Activated CD4-positive, alpha-beta memory T cell treated with anti-CD3 and anti-CD28 coated beads for 36 hours (primary cell): ENCODE measurements around the gene GRAMD2B. TPM values are rescaled to one million over a fixed set of nuclear protein-coding genes. Genes with fewer than 3 reads are reported as not detected.
"Not testable (repeated sequence)": the region's sequence is repeated elsewhere in the genome, so short reads cannot be mapped to it uniquely, and the experiment has no call there.

Source experiments
- CTCF ChIA-PET: fragments of 350-600 bp; sonication (Branson Sonifier 250); formaldehyde crosslinking; loops from one replicate; lab custom pipeline; 2021; ENCODE audit warnings: antibody characterized with exemption, inconsistent platforms; lab: Charles Lee
- POLR2A ChIA-PET: fragments of 350-600 bp; sonication (Branson Sonifier 250); formaldehyde crosslinking; loops from one replicate; lab custom pipeline; 2021; ENCODE audit warnings: antibody characterized with exemption; lab: Charles Lee
- DNase-seq: peaks from one replicate; pipeline ENCODE4 v3.0.0-alpha.2; 2020
- H3K27ac Mint-ChIP-seq: one replicate; pipeline ENCODE4 v1.8.0; 2021; ENCODE audit warnings: mixed read lengths
- H3K27me3 Mint-ChIP-seq: one replicate; pipeline ENCODE4 v1.8.0; 2021; ENCODE audit warnings: mixed read lengths
- H3K36me3 Mint-ChIP-seq: one replicate; pipeline ENCODE4 v1.8.0; 2021; ENCODE audit warnings: mixed read lengths
- H3K4me1 Mint-ChIP-seq: one replicate; pipeline ENCODE4 v1.8.0; 2021; ENCODE audit warnings: low read depth, mixed read lengths
- H3K4me3 Mint-ChIP-seq: one replicate; pipeline ENCODE4 v1.8.0; 2021; ENCODE audit warnings: mild to moderate bottlenecking, mixed read lengths
- H3K9me3 Mint-ChIP-seq: one replicate; pipeline ENCODE4 v1.8.0; 2021; ENCODE audit warnings: mixed read lengths
- intact Hi-C: fragments of 100-400 bp; cut with micrococcal nuclease; formaldehyde crosslinking; loops from one replicate; pipeline ENCODE4 v1.15.1; 2023
- total RNA-seq, 2 experiments: library from RNA; stranded (reverse); gene quantifications; one replicate each; pipeline ENCODE4 v1.2.3, GENCODE V29; 2021

Gene GRAMD2B
- total RNA-seq, 2 experiments from 2014 or later: 9.9 to 10.4 TPM

- H3K36me3 Mint-ChIP-seq: peaks cover 25% of the 10 kb centered on the region
- intact Hi-C loops: no loop called here
- peaks cover 14% of the 10 kb centered on the region for H3K4me1 Mint-ChIP-seq
- H3K9me3 Mint-ChIP-seq: no peaks in the 10 kb centered on the region
- ChIA-PET POLR2A (no interaction called here), CTCF (no interaction called here)
- DNase-seq: no peak
- no peak overlapping the region for H3K27ac Mint-ChIP-seq
- no peaks in the 10 kb centered on the region for H3K27me3 Mint-ChIP-seq
- no peak overlapping the region for H3K4me3 Mint-ChIP-seq
These were observed 44.9 kb downstream of the GRAMD2B start for GRCh38 chr5:126468091-126468490.

GRCh38 chr5:126469536-126470316, 46.5 kb downstream of the GRAMD2B start:
- no peak overlapping the region for H3K27ac Mint-ChIP-seq
- ChIA-PET POLR2A (no interaction called here), CTCF (interaction anchor here (0.6 kb wide), 1 partner anchor 79 kb away, joined by 3 read pairs; no protein-coding TSS in a partner anchor)
- no peak overlapping the region for H3K4me3 Mint-ChIP-seq
- DNase-seq: no peak
- H3K27me3 Mint-ChIP-seq: no peaks in the 10 kb centered on the region
- peaks cover 30% of the 10 kb centered on the region for H3K36me3 Mint-ChIP-seq
- H3K4me1 Mint-ChIP-seq: peaks cover 5% of the 10 kb centered on the region
- H3K9me3 Mint-ChIP-seq: no peaks in the 10 kb centered on the region
- intact Hi-C loops: no loop called here

- CTCF ChIA-PET, H3K27me3 Mint-ChIP-seq, intact Hi-C loops, H3K4me1 Mint-ChIP-seq, POLR2A ChIA-PET, DNase-seq, H3K4me3 Mint-ChIP-seq, H3K27ac Mint-ChIP-seq, H3K9me3 Mint-ChIP-seq: not testable (repeated sequence)
- peaks cover 34% of the 10 kb centered on the region for H3K36me3 Mint-ChIP-seq
These were observed 47.3 kb downstream of the GRAMD2B start for GRCh38 chr5:126470529-126470928.

GRCh38 chr5:126471247-126471646, 48.0 kb downstream of the GRAMD2B start:
- no peak overlapping the region for H3K27ac Mint-ChIP-seq
- no peak for DNase-seq
- no peaks in the 10 kb centered on the region for H3K27me3 Mint-ChIP-seq
- H3K36me3 Mint-ChIP-seq: peaks cover 34% of the 10 kb centered on the region
- ChIA-PET POLR2A (no interaction called here), CTCF (no interaction called here)
- intact Hi-C loops: no loop called here
- H3K4me1 Mint-ChIP-seq: peaks cover 5% of the 10 kb centered on the region
- H3K4me3 Mint-ChIP-seq: no peak overlapping the region
- no peaks in the 10 kb centered on the region for H3K9me3 Mint-ChIP-seq

GRCh38 chr5:126471875-126472537, 48.8 kb downstream of the GRAMD2B start:
- ChIA-PET CTCF (no interaction called here), POLR2A (no interaction called here)
- no peaks in the 10 kb centered on the region for H3K27me3 Mint-ChIP-seq
- peaks cover 5% of the 10 kb centered on the region for H3K4me1 Mint-ChIP-seq
- H3K9me3 Mint-ChIP-seq: no peaks in the 10 kb centered on the region
- H3K36me3 Mint-ChIP-seq: peaks cover 32% of the 10 kb centered on the region
- DNase-seq: no peak
- H3K4me3 Mint-ChIP-seq: no peak overlapping the region
- no peak overlapping the region for H3K27ac Mint-ChIP-seq
- intact Hi-C loops: no loop called here

GRCh38 chr5:126472538-126472889, 49.3 kb downstream of the GRAMD2B start:
- Mint-ChIP-seq H3K27me3 (no peaks in the 10 kb centered on the region), H3K4me3 (no peak overlapping the region), H3K4me1 (peaks cover 5% of the 10 kb centered on the region), H3K27ac (no peak overlapping the region), H3K36me3 (peaks cover 32% of the 10 kb centered on the region), H3K9me3 (no peaks in the 10 kb centered on the region)
- CTCF ChIA-PET: interaction anchor here (3.0 kb wide), 1 partner anchor 27 kb away, joined by 13 read pairs; no protein-coding TSS in a partner anchor
- intact Hi-C loops: no loop called here
- no peak for DNase-seq
- POLR2A ChIA-PET: no interaction called here

- no peak for DNase-seq
- H3K9me3 Mint-ChIP-seq: no peaks in the 10 kb centered on the region
- no peaks in the 10 kb centered on the region for H3K27me3 Mint-ChIP-seq
- peaks cover 21% of the 10 kb centered on the region for H3K36me3 Mint-ChIP-seq
- intact Hi-C loops: no loop called here
- H3K4me3 Mint-ChIP-seq: no peak overlapping the region
- POLR2A ChIA-PET: interaction anchor here (0.6 kb wide), 1 partner anchor 351 kb away, joined by 4 read pairs; no protein-coding TSS in a partner anchor
- no peak overlapping the region for H3K27ac Mint-ChIP-seq
- H3K4me1 Mint-ChIP-seq: peaks cover under 1% of the 10 kb centered on the region
- CTCF ChIA-PET: no interaction called here
These were observed 54.3 kb downstream of the GRAMD2B start for GRCh38 chr5:126477294-126478117.

- no peaks in the 10 kb centered on the region for H3K9me3 Mint-ChIP-seq
These were observed 56.6 kb downstream of the GRAMD2B start for GRCh38 chr5:126479810-126480209.

GRCh38 chr5:126480824-126481223, 57.6 kb downstream of the GRAMD2B start:
- Mint-ChIP-seq H3K4me1 (no peaks in the 10 kb centered on the region), H3K36me3 (peaks cover 19% of the 10 kb centered on the region), H3K27me3 (no peaks in the 10 kb centered on the region), H3K4me3 (no peak overlapping the region), H3K9me3 (no peaks in the 10 kb centered on the region), H3K27ac (no peak overlapping the region)
- ChIA-PET CTCF (no interaction called here), POLR2A (no interaction called here)
- DNase-seq: no peak
- intact Hi-C loops: no loop called here

More at GRCh38 chr5:126479810-126480209, 56.6 kb downstream of the GRAMD2B start:
- intact Hi-C loops: no loop called here
- ChIA-PET CTCF (no interaction called here), POLR2A (no interaction called here)
- peaks cover 23% of the 10 kb centered on the region for H3K36me3 Mint-ChIP-seq
- no peaks in the 10 kb centered on the region for H3K4me1 Mint-ChIP-seq
- no peak for DNase-seq
- no peaks in the 10 kb centered on the region for H3K27me3 Mint-ChIP-seq
- no peak overlapping the region for H3K27ac Mint-ChIP-seq
- no peak overlapping the region for H3K4me3 Mint-ChIP-seq

- no peaks in the 10 kb centered on the region for H3K4me1 Mint-ChIP-seq
- no peaks in the 10 kb centered on the region for H3K9me3 Mint-ChIP-seq
- H3K27me3 Mint-ChIP-seq: no peaks in the 10 kb centered on the region
- no peak overlapping the region for H3K4me3 Mint-ChIP-seq
- ChIA-PET CTCF (no interaction called here), POLR2A (no interaction called here)
- no peak overlapping the region for H3K27ac Mint-ChIP-seq
- H3K36me3 Mint-ChIP-seq: peaks cover 20% of the 10 kb centered on the region
- no peak for DNase-seq
- intact Hi-C loops: no loop called here
These were observed 58.0 kb downstream of the GRAMD2B start for GRCh38 chr5:126481243-126481642.

- H3K27ac Mint-ChIP-seq: no peak overlapping the region
- H3K27me3 Mint-ChIP-seq: no peaks in the 10 kb centered on the region
- CTCF ChIA-PET: interaction anchor here (0.7 kb wide), 1 partner anchor 144 kb away, joined by 3 read pairs; no protein-coding TSS in a partner anchor
- intact Hi-C loops: no loop called here
- H3K4me1 Mint-ChIP-seq: no peaks in the 10 kb centered on the region
- DNase-seq: no peak
- POLR2A ChIA-PET: no interaction called here
- peaks cover 31% of the 10 kb centered on the region for H3K36me3 Mint-ChIP-seq
- no peak overlapping the region for H3K4me3 Mint-ChIP-seq
- H3K9me3 Mint-ChIP-seq: no peaks in the 10 kb centered on the region
These were observed 59.4 kb downstream of the GRAMD2B start for GRCh38 chr5:126482591-126482990.

GRCh38 chr5:126483156-126483555, 59.9 kb downstream of the GRAMD2B start:
- POLR2A ChIA-PET: no interaction called here
- CTCF ChIA-PET: interaction anchor here (0.7 kb wide), 1 partner anchor 144 kb away, joined by 3 read pairs; no protein-coding TSS in a partner anchor

More at GRCh38 chr5:126483156-126483555, 59.9 kb downstream of the GRAMD2B start:
- no peaks in the 10 kb centered on the region for H3K27me3 Mint-ChIP-seq
- no peak overlapping the region for H3K4me3 Mint-ChIP-seq
- DNase-seq: no peak
- H3K36me3 Mint-ChIP-seq: peaks cover 31% of the 10 kb centered on the region
- no peak overlapping the region for H3K27ac Mint-ChIP-seq
- H3K4me1 Mint-ChIP-seq: no peaks in the 10 kb centered on the region
- intact Hi-C loops: no loop called here
- H3K9me3 Mint-ChIP-seq: no peaks in the 10 kb centered on the region
